ENCODE measurements around the gene EPS8. TPM values are rescaled to one million over a fixed set of nuclear protein-coding genes. Genes with fewer than 3 reads are reported as not detected.
"Not testable (repeated sequence)": the region's sequence is repeated elsewhere in the genome, so short reads cannot be mapped to it uniquely, and the experiment has no call there.

Gene EPS8
- total RNA-seq, 2 donors from 2014 or later: 6.7 to 8.1 TPM

DNA sequence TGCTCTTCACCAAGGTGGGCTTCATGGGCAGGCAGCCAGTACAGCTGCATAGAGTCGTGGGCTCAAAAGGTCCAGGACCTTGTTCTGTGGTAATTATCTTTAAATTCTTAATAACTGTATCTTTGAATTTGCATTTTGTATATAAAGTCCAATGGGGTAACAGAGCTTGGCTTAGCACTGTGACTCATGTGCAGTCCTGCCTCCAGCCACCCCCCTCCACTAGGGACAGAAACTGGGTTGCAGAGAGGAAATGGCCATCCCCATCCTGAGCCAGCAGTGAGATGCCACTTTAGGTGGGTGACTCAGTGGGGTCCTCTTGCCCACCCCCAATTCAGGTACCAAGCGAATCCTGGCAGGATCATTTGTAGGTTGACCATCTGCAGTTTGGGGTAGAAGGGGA, 48.1 kb downstream of the EPS8 start:
- no peak overlapping the region for H3K9ac ChIP-seq (ENCODE audit: extremely low read depth, low read length, poor library complexity, severe bottlenecking)
- Mint-ChIP-seq H3K9me3 (peaks cover 21% of the 10 kb centered on the region), H3K27ac (no peak overlapping the region), H3K27me3 (ENCODE audit: insufficient read depth) (no peaks in the 10 kb centered on the region), H3K36me3 (ENCODE audit: low read depth) (no peaks in the 10 kb centered on the region), H3K4me3 (no peak overlapping the region), H3K4me1 (no peaks in the 10 kb centered on the region)
- H3K4me1 ChIP-seq (ENCODE audit: control insufficient read depth, insufficient read depth, low read length): no peaks in the 10 kb centered on the region
- no peaks in the 10 kb centered on the region for H3K27me3 ChIP-seq (ENCODE audit: control insufficient read depth, insufficient read depth, low read length, poor library complexity, severe bottlenecking)
- no peak overlapping the region for H3K4me3 ChIP-seq (ENCODE audit: low read length)
- no peaks in the 10 kb centered on the region for H3K9me3 ChIP-seq (ENCODE audit: control insufficient read depth, low read length)
- H3K36me3 ChIP-seq (ENCODE audit: control insufficient read depth, insufficient read depth, low read length): no peaks in the 10 kb centered on the region
- TF ChIP-seq, protein P1, sequence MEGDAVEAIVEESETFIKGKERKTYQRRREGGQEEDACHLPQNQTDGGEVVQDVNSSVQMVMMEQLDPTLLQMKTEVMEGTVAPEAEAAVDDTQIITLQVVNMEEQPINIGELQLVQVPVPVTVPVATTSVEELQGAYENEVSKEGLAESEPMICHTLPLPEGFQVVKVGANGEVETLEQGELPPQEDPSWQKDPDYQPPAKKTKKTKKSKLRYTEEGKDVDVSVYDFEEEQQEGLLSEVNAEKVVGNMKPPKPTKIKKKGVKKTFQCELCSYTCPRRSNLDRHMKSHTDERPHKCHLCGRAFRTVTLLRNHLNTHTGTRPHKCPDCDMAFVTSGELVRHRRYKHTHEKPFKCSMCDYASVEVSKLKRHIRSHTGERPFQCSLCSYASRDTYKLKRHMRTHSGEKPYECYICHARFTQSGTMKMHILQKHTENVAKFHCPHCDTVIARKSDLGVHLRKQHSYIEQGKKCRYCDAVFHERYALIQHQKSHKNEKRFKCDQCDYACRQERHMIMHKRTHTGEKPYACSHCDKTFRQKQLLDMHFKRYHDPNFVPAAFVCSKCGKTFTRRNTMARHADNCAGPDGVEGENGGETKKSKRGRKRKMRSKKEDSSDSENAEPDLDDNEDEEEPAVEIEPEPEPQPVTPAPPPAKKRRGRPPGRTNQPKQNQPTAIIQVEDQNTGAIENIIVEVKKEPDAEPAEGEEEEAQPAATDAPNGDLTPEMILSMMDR (conservative IDR thresholded peaks at IDR 0.05): no peak
- WGBS, 2 experiments (ENCODE audit: insufficient coverage in 1 of 2, insufficient read length in 1 of 2): 83 to 100% methylated on average over 1 to 2 of the region's 2 CpGs
- no peak overlapping the region for H3K27ac ChIP-seq (ENCODE audit: low read depth, low read length)
- DNase-seq: no peak

DNA sequence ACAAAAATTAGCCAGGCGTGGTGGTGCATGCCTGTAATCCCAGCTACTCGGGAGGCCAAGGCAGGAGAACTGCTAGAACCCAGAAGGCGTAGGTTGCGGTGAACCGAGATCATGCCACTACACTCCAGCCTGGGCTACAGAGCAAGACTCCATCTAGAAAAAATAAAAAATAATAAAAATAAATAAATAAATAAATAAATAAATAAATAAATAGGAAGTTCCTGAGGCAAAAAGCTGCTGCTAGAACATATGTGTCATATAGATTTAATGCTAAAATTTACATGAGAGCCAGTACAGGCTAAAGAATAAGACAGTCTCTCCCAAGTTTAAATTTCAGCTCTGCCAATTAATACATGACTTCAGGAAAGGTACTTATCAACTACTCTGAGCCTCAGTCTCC, 48.8 kb downstream of the EPS8 start:
- H3K27ac ChIP-seq (ENCODE audit: low read depth, low read length); H3K27ac Mint-ChIP-seq; H3K27me3 ChIP-seq (ENCODE audit: control insufficient read depth, insufficient read depth, low read length, poor library complexity, severe bottlenecking); H3K9me3 ChIP-seq (ENCODE audit: control insufficient read depth, low read length); H3K4me1 ChIP-seq (ENCODE audit: control insufficient read depth, insufficient read depth, low read length); H3K36me3 ChIP-seq (ENCODE audit: control insufficient read depth, insufficient read depth, low read length); H3K36me3 Mint-ChIP-seq (ENCODE audit: low read depth); H3K9ac ChIP-seq (ENCODE audit: extremely low read depth, low read length, poor library complexity, severe bottlenecking); H3K4me1 Mint-ChIP-seq; H3K4me3 Mint-ChIP-seq; H3K27me3 Mint-ChIP-seq (ENCODE audit: insufficient read depth); H3K4me3 ChIP-seq (ENCODE audit: low read length); DNase-seq: not testable (repeated sequence)
- H3K9me3 Mint-ChIP-seq: peaks cover 21% of the 10 kb centered on the region
- 90% methylated on average over 5 of the region's 5 CpGs; no CpG with 5 or more reads in 1 of the 2 experiments for WGBS, 2 experiments (ENCODE audit: insufficient coverage in 1 of 2, insufficient read length in 1 of 2)

DNA sequence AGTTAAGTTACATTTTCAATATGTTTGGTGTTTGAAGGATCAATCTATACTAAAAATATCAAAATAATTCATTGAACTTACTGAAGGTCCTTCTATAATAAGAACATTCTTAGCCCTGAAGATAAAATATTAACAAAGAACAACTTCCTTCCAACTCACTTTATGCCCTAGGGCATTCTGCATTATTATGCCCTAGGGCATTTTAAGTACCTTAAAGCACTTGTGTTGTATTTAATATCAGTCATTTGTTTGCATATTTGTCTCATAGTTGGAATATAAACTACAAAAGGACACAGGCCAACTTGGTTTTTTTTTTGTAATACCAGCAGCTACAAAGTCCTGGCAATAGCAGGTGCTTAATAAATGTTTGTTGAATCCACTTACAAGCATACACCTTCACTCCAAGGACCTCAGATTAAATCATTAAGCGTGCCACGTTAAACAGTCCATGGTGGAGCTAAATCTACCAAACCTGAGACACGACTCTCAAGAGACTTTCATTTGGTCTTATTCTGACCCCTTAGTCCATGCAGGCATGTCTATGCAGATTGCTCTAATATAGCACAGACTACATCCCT, 50.7 kb downstream of the EPS8 start:
- no peaks in the 10 kb centered on the region for H3K9me3 ChIP-seq (ENCODE audit: control insufficient read depth, low read length)
- TF ChIP-seq, protein P1 (conservative IDR thresholded peaks at IDR 0.05): no peak
- no peaks in the 10 kb centered on the region for H3K27me3 ChIP-seq (ENCODE audit: control insufficient read depth, insufficient read depth, low read length, poor library complexity, severe bottlenecking)
- Mint-ChIP-seq H3K36me3 (ENCODE audit: low read depth) (peaks cover 1% of the 10 kb centered on the region), H3K4me3 (no peak overlapping the region), H3K27ac (no peak overlapping the region), H3K9me3 (peaks cover 24% of the 10 kb centered on the region), H3K27me3 (ENCODE audit: insufficient read depth) (no peaks in the 10 kb centered on the region), H3K4me1 (no peaks in the 10 kb centered on the region)
- DNase-seq: no peak
- no peak overlapping the region for H3K9ac ChIP-seq (ENCODE audit: extremely low read depth, low read length, poor library complexity, severe bottlenecking)
- H3K4me3 ChIP-seq (ENCODE audit: low read length): no peak overlapping the region
- H3K36me3 ChIP-seq (ENCODE audit: control insufficient read depth, insufficient read depth, low read length): no peaks in the 10 kb centered on the region
- H3K27ac ChIP-seq (ENCODE audit: low read depth, low read length): no peak overlapping the region
- 92 to 97% methylated on average over 3 of the region's 3 CpGs for WGBS, 2 experiments (ENCODE audit: insufficient coverage in 1 of 2, insufficient read length in 1 of 2)
- H3K4me1 ChIP-seq (ENCODE audit: control insufficient read depth, insufficient read depth, low read length): no peaks in the 10 kb centered on the region

Measured in endodermal cell (in vitro differentiated cells).